ENCODE measurements around the gene INHBA. TPM values are rescaled to one million over a fixed set of nuclear protein-coding genes. Genes with fewer than 3 reads are reported as not detected.

The INHBA gene
- total RNA-seq, 1 experiment from 2014 or later: 0.28 TPM

GRCh38 chr7:41742401-41743020 lies 39.6 kb upstream of the INHBA start:
- Histone ChIP-seq H3K4me3 (ENCODE audit: low read depth in 2 of 2, low read length in 2 of 2) (no peak overlapping the region), H3K9me3 (ENCODE audit: control insufficient read depth, insufficient read depth, low read depth, low read length) (no peaks in the 10 kb centered on the region), H3K4me1 (ENCODE audit: control insufficient read depth, insufficient read depth, low read length) (no peaks in the 10 kb centered on the region), H3K36me3 (ENCODE audit: control insufficient read depth, insufficient read depth, low read length) (no peaks in the 10 kb centered on the region), H3K27ac (ENCODE audit: low read length) (no peak overlapping the region), H3K27me3 (ENCODE audit: control insufficient read depth, insufficient read depth, low read length) (no peaks in the 10 kb centered on the region)
- ChIA-PET CTCF (no interaction called here), POLR2A (no interaction called here)
- in situ Hi-C loops (cut with HindIII; ENCODE audit: low pct_unique_long_range_greater_than_20kb, low sequenced_read_pairs): no loop called here
- intact Hi-C loops (cut with micrococcal nuclease; ENCODE audit: unreplicated experiment): no loop called here
- BruUV-seq (replicated peaks): no TSS peak
- no peak for TF ChIP-seq CTCF (IDR thresholded peaks at IDR 0.05)
- no peak for TF ChIP-seq SIN3A (IDR thresholded peaks at IDR 0.05; ENCODE audit: borderline replicate concordance, insufficient read depth, low read depth, low read length)
- TF ChIP-seq REST (IDR thresholded peaks at IDR 0.05; ENCODE audit: insufficient read depth in 1 of 2, low read depth in 2 of 2, low read length in 1 of 2): no peak
- no peak for TF ChIP-seq TCF7L2 (IDR thresholded peaks at IDR 0.05; ENCODE audit: low read depth, low read length)
- no peak for TF ChIP-seq POLR2AphosphoS5 (IDR thresholded peaks at IDR 0.05; ENCODE audit: low read depth, low read length)
- no peak for ATAC-seq
- DNase-seq (ENCODE audit: low read depth, low spot score): no peak

GRCh38 chr7:41738806-41739205 lies 35.9 kb upstream of the INHBA start:
- no peak for DNase-seq (ENCODE audit: low read depth, low spot score)
- Histone ChIP-seq H3K9me3 (ENCODE audit: control insufficient read depth, insufficient read depth, low read depth, low read length) (no peaks in the 10 kb centered on the region), H3K36me3 (ENCODE audit: control insufficient read depth, insufficient read depth, low read length) (no peaks in the 10 kb centered on the region), H3K4me3 (ENCODE audit: low read depth in 2 of 2, low read length in 2 of 2) (no peak overlapping the region), H3K4me1 (ENCODE audit: control insufficient read depth, insufficient read depth, low read length) (no peaks in the 10 kb centered on the region), H3K27me3 (ENCODE audit: control insufficient read depth, insufficient read depth, low read length) (peaks cover 3% of the 10 kb centered on the region; the same call in 1 of the 2 replicates), H3K27ac (ENCODE audit: low read length) (no peak overlapping the region)
- CTCF ChIA-PET: no interaction called here
- TF ChIP-seq TCF7L2 (IDR thresholded peaks at IDR 0.05; ENCODE audit: low read depth, low read length): no peak
- no peak for TF ChIP-seq REST (IDR thresholded peaks at IDR 0.05; ENCODE audit: insufficient read depth in 1 of 2, low read depth in 2 of 2, low read length in 1 of 2)
- TF ChIP-seq CTCF (IDR thresholded peaks at IDR 0.05): no peak
- no peak for TF ChIP-seq SIN3A (IDR thresholded peaks at IDR 0.05; ENCODE audit: borderline replicate concordance, insufficient read depth, low read depth, low read length)
- no peak for TF ChIP-seq POLR2AphosphoS5 (IDR thresholded peaks at IDR 0.05; ENCODE audit: low read depth, low read length)
- POLR2A ChIA-PET: no interaction called here
- BruUV-seq (replicated peaks): no TSS peak
- no peak for ATAC-seq
- in situ Hi-C loops (cut with HindIII; ENCODE audit: low pct_unique_long_range_greater_than_20kb, low sequenced_read_pairs): no loop called here
- intact Hi-C loops (cut with micrococcal nuclease; ENCODE audit: unreplicated experiment): loop anchor here (10.0 kb wide), 1 partner anchor 1504 kb away; no protein-coding TSS in a partner anchor

Measured in Panc1 (cell line).